Right atrium auricular region (tissue), 2 donors: ENCODE results near the gene ANKRD33B. TPM values are rescaled to one million over a fixed set of nuclear protein-coding genes. Genes with fewer than 3 reads are reported as not detected.

Source experiments
- DNase-seq: peaks from one replicate; pipeline ENCODE4 v3.0.0-alpha.2; 2019; ENCODE audit warnings: low spot score
- H3K27ac ChIP-seq, 2 donors: fragments of 200-600 bp; sonication (generic); 1 replicate in 1 of 2; 2 replicates in 1 of 2; pipeline ENCODE4 v1.5.1; 2016 to 2019
- H3K27me3 ChIP-seq, 2 donors: fragments of 200-600 bp; sonication (generic); one replicate each; pipeline versions ENCODE4 v1.5.1 to v1.6.0; 2017 to 2019
- H3K36me3 ChIP-seq: fragments of 200-600 bp; sonication (generic); one replicate; pipeline ENCODE4 v1.5.1; 2016
- H3K4me1 ChIP-seq, 2 donors: fragments of 200-600 bp; sonication (generic); one replicate each; pipeline versions ENCODE4 v1.5.1 to v1.6.0; 2017 to 2019
- H3K4me3 ChIP-seq, 2 donors: fragments of 200-600 bp; sonication (generic); 1 replicate in 1 of 2; 2 replicates in 1 of 2; pipeline ENCODE4 v1.5.1; 2017 to 2019; ENCODE audit warnings: mild to moderate bottlenecking in 1 of 2, moderate library complexity in 1 of 2
- H3K9me3 ChIP-seq, 2 donors: fragments of 200-600 bp; sonication (generic); one replicate each; pipeline ENCODE4 v1.5.1; 2019
- CTCF ChIP-seq, 2 donors: fragments of 200-600 bp; sonication (generic); IDR thresholded peaks; one replicate each; pipeline ENCODE4 v1.5.1; 2019; ENCODE audit warnings: antibody characterized with exemption in 2 of 2
- total RNA-seq, 2 donors: library from RNA; depleted of rRNA; stranded (reverse); fragments of >200 nt; gene quantifications; one replicate each; pipeline ENCODE4 v1.1.0, GENCODE V29; 2016

ANKRD33B gene
- total RNA-seq, 2 donors from 2014 or later: 1.2 to 4.7 TPM

- no peaks in the 10 kb centered on the region for H3K27me3 ChIP-seq
- H3K4me1 ChIP-seq: peaks cover 0 to 17% of the 10 kb centered on the region in 2 donors
- H3K9me3 ChIP-seq: no peaks in the 10 kb centered on the region
- H3K4me3 ChIP-seq: no peak overlapping the region
- no peak for DNase-seq
- no peaks in the 10 kb centered on the region for H3K36me3 ChIP-seq
- H3K27ac ChIP-seq: no peak overlapping the region
- TF ChIP-seq CTCF (IDR thresholded peaks at IDR 0.05): no peak
These were observed 17.5 kb downstream of the ANKRD33B start for GRCh38 chr5:10581424-10581748.

- H3K36me3 ChIP-seq: no peaks in the 10 kb centered on the region
- peak; percentile 53 for DNase-seq
- H3K27ac ChIP-seq: no peak overlapping the region
- H3K4me3 ChIP-seq: no peak overlapping the region
- H3K27me3 ChIP-seq: no peaks in the 10 kb centered on the region
- H3K9me3 ChIP-seq: no peaks in the 10 kb centered on the region
- no peak for TF ChIP-seq CTCF (IDR thresholded peaks at IDR 0.05)
- H3K4me1 ChIP-seq: peaks cover 0 to 14% of the 10 kb centered on the region in 2 donors
These were observed 18.1 kb downstream of the ANKRD33B start for GRCh38 chr5:10581867-10582511.

GRCh38 chr5:10582512-10582897 lies 18.6 kb downstream of the ANKRD33B start:
- no peak for TF ChIP-seq CTCF (IDR thresholded peaks at IDR 0.05)
- Histone ChIP-seq H3K36me3 (no peaks in the 10 kb centered on the region), H3K27ac (no peak overlapping the region), H3K4me3 (no peak overlapping the region), H3K4me1 (peaks cover 0 to 8% of the 10 kb centered on the region in 2 donors), H3K9me3 (no peaks in the 10 kb centered on the region), H3K27me3 (no peaks in the 10 kb centered on the region)
- DNase-seq: peak; percentile 23

GRCh38 chr5:10583663-10584572 lies 20.0 kb downstream of the ANKRD33B start:
- TF ChIP-seq CTCF (IDR thresholded peaks at IDR 0.05): no peak
- H3K36me3 ChIP-seq: no peaks in the 10 kb centered on the region
- no peaks in the 10 kb centered on the region for H3K27me3 ChIP-seq
- H3K4me1 ChIP-seq: no peaks in the 10 kb centered on the region
- no peak overlapping the region for H3K4me3 ChIP-seq
- no peak overlapping the region for H3K27ac ChIP-seq
- H3K9me3 ChIP-seq: no peaks in the 10 kb centered on the region
- peak; percentile 42 for DNase-seq

GRCh38 chr5:10584714-10585517 lies 21.0 kb downstream of the ANKRD33B start:
- DNase-seq: peak; percentile 47
- no peak overlapping the region for H3K27ac ChIP-seq
- H3K4me3 ChIP-seq: no peak overlapping the region
- no peaks in the 10 kb centered on the region for H3K27me3 ChIP-seq
- no peak for TF ChIP-seq CTCF (IDR thresholded peaks at IDR 0.05)
- no peaks in the 10 kb centered on the region for H3K36me3 ChIP-seq
- peaks cover 0 to under 1% of the 10 kb centered on the region in 2 donors for H3K4me1 ChIP-seq
- H3K9me3 ChIP-seq: no peaks in the 10 kb centered on the region
